Measurements from ENCODE around the gene TMEM94. TPM values are rescaled to one million over a fixed set of nuclear protein-coding genes. Genes with fewer than 3 reads are reported as not detected.

Gene TMEM94
- total and polyA plus RNA-seq, 2 of the 13 experiments (the other 11 are each of a cell fraction or from before 2014, with no cell fraction given): 32.6 to 134 TPM

DNA sequence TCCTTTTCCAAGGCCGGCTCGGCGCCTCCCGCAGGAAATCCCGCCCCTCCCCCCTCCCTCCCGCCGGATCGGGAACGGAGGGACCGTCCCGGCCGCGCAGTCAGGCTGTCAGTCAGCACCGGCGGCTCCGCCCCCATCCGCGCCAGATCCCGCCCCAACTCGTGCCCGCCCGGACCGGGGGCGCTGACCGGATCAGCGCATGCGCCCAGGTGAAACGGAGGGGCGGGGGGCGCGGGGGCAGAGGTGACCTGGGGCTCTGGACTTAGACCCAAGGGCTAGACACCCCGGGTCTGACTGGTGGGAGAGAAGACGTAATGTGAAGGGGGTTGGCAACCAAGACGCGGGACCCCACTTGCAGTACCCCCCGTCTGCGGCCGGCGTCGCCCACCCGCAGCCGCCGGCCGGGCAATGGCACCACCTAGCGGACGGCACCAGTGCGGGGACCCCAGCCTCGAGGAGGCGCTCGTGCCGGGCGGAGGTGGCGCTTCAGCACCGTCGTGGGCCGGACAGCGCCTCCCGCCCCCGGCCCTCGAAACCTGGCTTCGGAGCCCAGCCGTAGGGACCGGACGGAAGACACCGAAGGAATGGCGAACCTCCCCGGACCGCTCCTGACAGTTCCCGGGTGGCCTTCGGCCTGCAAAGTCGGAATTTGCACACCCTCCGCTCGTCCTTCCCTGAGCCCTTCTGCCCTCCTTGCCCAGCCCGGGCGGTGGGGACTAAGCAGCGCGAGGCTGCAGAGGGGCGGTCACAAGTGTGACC, 59.2 kb downstream of the TMEM94 start, which contains the start of gene CASKIN2 (continued):
- TF ChIP-seq, protein P1, sequence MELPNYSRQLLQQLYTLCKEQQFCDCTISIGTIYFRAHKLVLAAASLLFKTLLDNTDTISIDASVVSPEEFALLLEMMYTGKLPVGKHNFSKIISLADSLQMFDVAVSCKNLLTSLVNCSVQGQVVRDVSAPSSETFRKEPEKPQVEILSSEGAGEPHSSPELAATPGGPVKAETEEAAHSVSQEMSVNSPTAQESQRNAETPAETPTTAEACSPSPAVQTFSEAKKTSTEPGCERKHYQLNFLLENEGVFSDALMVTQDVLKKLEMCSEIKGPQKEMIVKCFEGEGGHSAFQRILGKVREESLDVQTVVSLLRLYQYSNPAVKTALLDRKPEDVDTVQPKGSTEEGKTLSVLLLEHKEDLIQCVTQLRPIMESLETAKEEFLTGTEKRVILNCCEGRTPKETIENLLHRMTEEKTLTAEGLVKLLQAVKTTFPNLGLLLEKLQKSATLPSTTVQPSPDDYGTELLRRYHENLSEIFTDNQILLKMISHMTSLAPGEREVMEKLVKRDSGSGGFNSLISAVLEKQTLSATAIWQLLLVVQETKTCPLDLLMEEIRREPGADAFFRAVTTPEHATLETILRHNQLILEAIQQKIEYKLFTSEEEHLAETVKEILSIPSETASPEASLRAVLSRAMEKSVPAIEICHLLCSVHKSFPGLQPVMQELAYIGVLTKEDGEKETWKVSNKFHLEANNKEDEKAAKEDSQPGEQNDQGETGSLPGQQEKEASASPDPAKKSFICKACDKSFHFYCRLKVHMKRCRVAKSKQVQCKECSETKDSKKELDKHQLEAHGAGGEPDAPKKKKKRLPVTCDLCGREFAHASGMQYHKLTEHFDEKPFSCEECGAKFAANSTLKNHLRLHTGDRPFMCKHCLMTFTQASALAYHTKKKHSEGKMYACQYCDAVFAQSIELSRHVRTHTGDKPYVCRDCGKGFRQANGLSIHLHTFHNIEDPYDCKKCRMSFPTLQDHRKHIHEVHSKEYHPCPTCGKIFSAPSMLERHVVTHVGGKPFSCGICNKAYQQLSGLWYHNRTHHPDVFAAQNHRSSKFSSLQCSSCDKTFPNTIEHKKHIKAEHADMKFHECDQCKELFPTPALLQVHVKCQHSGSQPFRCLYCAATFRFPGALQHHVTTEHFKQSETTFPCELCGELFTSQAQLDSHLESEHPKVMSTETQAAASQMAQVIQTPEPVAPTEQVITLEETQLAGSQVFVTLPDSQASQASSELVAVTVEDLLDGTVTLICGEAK (IDR thresholded peaks at IDR 0.05): no peak
- TF ChIP-seq, protein P1 (CRISPR knock-in tag; IDR thresholded peaks at IDR 0.05): peak; percentile 84
- peak; percentile 94 for TF ChIP-seq HOXD1 (CRISPR knock-in tag; IDR thresholded peaks at IDR 0.05)
- peak; percentile 97 for TF ChIP-seq SP4 (CRISPR knock-in tag; IDR thresholded peaks at IDR 0.05)
- TF ChIP-seq ZNF841 (CRISPR knock-in tag; IDR thresholded peaks at IDR 0.05; ENCODE audit: borderline replicate concordance): peak; percentile 84; the same call in 1 of the 2 replicates
- TF ChIP-seq, protein P2, sequence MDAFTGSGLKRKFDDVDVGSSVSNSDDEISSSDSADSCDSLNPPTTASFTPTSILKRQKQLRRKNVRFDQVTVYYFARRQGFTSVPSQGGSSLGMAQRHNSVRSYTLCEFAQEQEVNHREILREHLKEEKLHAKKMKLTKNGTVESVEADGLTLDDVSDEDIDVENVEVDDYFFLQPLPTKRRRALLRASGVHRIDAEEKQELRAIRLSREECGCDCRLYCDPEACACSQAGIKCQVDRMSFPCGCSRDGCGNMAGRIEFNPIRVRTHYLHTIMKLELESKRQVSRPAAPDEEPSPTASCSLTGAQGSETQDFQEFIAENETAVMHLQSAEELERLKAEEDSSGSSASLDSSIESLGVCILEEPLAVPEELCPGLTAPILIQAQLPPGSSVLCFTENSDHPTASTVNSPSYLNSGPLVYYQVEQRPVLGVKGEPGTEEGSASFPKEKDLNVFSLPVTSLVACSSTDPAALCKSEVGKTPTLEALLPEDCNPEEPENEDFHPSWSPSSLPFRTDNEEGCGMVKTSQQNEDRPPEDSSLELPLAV (CRISPR knock-in tag; conservative IDR thresholded peaks at IDR 0.05; ENCODE audit: low read depth): no peak; the same call in 1 of the 2 replicates
- peak; percentile 92 for TF ChIP-seq ZNF792 (CRISPR knock-in tag; IDR thresholded peaks at IDR 0.05)
- peak; percentile 95 for TF ChIP-seq KDM2A (CRISPR knock-in tag; IDR thresholded peaks at IDR 0.05; ENCODE audit: borderline replicate concordance, low read depth)
- no peak for TF ChIP-seq GABPA (IDR thresholded peaks at IDR 0.05; ENCODE audit: low read depth, low read length)
- peak; percentile 79 for TF ChIP-seq GABPA (CRISPR knock-in tag; IDR thresholded peaks at IDR 0.05; ENCODE audit: low read depth)
- no peak for TF ChIP-seq PRPF4 (IDR thresholded peaks at IDR 0.05; ENCODE audit: low read depth, low read length, poor library complexity, severe bottlenecking)
- peak; percentile 14 for TF ChIP-seq TARDBP (CRISPR knock-in tag; IDR thresholded peaks at IDR 0.05)
- TF ChIP-seq MBNL3 (CRISPR knock-in tag; conservative IDR thresholded peaks at IDR 0.05): no peak

Data from HepG2 (cell line).